Head of caudate nucleus (tissue), 42 donors: ENCODE results near the gene CYFIP2.

Experiments
- DNase-seq, 42 donors: peaks; one replicate each; pipeline versions ENCODE4 v3.0.0 to v3.0.0-alpha.2; 2020 to 2021; ENCODE audit warnings: mixed read lengths in 7 of 42
- intact Hi-C: fragments of 100-400 bp; cut with DNase I; formaldehyde crosslinking; loops from one replicate; pipeline ENCODE4 v1.15.0; 2022

The CYFIP2 gene

DNA sequence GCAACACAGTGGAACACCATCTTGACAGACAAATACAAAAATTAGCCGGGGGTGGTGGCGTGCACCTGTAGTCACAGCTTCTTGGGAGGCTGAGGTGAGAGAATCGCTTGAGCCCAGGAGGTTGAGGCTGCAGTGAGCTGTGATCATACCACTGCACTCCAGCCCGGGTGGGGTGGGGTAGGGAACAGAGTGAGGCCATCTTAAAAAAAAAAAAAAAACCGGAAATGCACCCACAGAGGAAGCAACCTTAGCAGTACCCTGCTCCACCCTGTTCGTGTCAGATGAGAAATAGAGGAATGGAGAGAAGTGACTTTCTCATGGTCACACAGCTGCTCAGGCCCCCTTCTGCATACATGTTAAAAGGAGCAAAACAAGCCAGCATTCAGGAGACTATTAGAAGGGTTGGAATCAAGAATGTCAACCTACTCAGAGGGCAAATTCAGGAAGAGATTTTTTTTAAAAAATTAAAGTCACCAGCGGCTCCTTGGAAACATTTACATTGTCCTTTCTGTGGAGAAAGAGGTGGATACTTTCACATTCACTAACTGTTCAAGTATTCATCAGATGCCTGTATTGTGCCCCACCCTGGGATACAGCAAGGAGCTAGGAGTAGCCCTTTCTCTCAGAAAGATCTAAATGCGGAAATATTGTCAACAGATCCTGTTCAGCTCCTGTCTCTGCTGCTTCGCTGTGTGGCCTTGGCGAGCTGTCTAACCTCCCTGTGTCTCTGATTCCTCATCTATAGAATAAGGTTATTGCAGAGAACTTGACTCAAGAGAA is 41.0 kb downstream of the CYFIP2 start:
- intact Hi-C loops: loop anchor here (5.0 kb wide), 1 partner anchor 40 kb away; the partner anchor contains the start of gene CYFIP2

GRCh38 chr5:157308836-157309465 is 43.0 kb downstream of the CYFIP2 start:
- peak in 4 of 42 donors; percentile 17 to 61 (median 39) for DNase-seq

More for the DNA sequence above, 41.0 kb downstream of the CYFIP2 start:
- DNase-seq: peak in 1 of 42 donors; percentile 31

DNA sequence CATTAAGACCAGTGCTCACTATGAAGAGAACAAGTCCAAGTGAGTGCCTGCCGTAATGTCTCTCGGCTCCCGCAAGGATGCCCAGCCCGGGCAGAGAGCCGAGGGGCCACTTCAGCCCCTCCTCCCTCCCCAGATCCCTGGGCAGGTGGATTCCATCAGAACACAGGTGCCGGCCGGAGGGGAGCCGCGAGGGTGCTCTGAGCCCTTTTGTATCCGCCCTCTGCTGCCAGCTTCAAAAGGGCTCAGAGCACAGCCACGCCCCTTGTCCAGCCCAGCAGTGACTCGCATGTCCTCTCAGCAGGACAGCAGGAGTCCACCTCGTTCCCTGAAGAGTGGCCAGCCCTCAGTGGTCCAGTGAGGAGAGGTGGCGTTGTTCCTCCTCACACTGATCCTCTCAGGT is 43.9 kb downstream of the CYFIP2 start:
- DNase-seq: no peak
- intact Hi-C loops: loop anchor here (5.0 kb wide), 2 partner anchors 42 to 57 kb away; partner anchors contain the start of gene CYFIP2

More at GRCh38 chr5:157308836-157309465, 43.0 kb downstream of the CYFIP2 start:
- intact Hi-C loops: loop anchor here (5.0 kb wide), 1 partner anchor 42 kb away; the partner anchor contains the start of gene CYFIP2

DNA sequence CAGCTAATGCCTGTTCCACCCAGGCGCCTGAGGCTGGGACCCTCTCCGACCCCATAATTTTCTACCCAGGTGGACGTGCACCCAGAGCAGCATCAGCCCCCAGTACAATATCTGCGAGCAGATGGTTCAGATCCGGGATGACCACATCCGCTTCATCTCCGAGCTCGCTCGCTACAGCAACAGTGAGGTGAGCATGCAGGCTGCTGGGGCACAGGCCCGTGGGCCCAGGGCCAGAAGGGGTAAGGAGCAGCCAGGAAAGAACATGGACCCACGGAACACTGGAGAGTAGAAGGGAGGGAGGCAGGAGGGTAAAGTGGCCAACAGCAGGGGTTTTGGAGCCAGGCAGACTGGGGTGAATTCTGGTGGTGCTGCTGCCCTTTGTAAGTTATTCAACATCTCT is 45.7 kb downstream of the CYFIP2 start:
- DNase-seq: no peak
- intact Hi-C loops: loop anchor here (5.0 kb wide), 1 partner anchor 59 kb away; no protein-coding TSS in a partner anchor

- DNase-seq: peak in 39 of 42 donors; percentile 21 to 80 (median 55)
These were observed 46.6 kb downstream of the CYFIP2 start for GRCh38 chr5:157312492-157312891.

DNA sequence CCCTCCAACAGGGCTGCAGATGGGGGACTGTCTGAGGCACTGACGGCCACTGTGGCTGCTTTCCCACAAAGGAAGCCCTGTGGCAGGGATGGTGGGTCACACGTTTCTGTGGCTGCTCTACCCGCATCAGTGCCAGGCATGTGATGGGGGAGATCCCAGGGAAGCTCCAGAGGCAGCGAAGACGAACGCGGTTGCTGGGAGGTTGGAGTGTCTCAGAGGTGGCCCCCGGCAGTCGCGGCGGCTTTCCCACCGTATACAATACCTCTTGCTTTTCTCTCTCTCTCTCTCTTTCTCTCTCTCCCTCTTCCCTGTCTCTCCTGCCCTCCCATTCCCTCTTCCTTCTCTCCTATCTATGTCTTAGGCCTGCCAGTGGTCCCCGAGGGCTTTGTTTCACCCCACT is 56.7 kb downstream of the CYFIP2 start:
- no peak for DNase-seq
- intact Hi-C loops: no loop called here

More at GRCh38 chr5:157312492-157312891, 46.6 kb downstream of the CYFIP2 start:
- intact Hi-C loops: loop anchor here (5.0 kb wide), 1 partner anchor 60 kb away; no protein-coding TSS in a partner anchor

DNA sequence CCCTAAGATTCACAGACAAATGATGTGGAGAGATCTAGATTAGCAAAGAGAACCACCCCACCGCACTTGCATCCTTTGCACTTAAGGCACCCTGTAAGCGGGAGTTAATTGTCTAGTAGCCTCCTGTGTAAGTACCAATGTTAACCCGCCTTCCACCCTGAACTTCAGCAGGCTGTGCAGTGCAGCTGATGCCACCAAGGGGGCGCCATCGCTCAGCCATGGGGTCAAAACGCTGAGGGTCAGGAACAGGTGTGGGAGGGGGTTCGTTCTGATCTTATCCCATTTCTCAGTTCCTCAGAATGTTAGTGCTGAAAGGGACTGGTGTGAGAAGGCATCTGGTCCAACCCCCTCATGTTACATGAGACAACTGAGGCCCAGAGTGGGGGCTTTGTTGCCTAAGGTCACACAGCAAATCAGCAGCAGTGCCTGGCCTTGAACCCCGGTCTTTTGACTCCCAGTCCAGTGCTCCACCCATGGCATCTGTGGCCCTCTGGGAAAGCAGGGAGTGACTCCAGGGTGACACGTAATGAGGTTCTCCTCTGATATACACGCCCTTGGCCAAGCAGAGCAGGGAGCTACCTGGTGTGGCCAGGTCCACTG is 57.3 kb downstream of the CYFIP2 start:
- intact Hi-C loops: no loop called here
- DNase-seq: no peak

DNA sequence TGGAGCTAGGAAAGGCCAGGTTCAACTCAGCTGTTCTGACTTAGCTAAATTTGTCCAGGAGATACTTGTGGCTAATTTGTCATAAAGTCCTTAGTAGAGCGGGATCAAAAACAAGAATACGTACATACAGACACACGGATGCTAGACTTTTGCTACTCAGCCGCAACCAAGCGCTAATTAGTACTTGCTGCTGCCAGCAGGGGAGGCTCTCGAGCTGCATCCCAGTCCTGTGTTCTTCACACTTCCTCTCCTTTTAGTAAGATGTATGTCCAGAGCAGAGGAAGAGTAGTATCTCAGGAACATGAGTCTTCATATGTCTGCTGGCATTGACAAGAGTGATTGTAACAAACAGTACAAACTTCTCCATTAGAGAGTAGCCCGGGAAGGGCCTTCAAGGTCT is 58.3 kb downstream of the CYFIP2 start:
- no peak for DNase-seq
- intact Hi-C loops: no loop called here

GRCh38 chr5:157326440-157327005 is 60.6 kb downstream of the CYFIP2 start:
- DNase-seq: no peak
- intact Hi-C loops: no loop called here

GRCh38 chr5:157327771-157328170 is 61.8 kb downstream of the CYFIP2 start:
- DNase-seq: no peak

DNA sequence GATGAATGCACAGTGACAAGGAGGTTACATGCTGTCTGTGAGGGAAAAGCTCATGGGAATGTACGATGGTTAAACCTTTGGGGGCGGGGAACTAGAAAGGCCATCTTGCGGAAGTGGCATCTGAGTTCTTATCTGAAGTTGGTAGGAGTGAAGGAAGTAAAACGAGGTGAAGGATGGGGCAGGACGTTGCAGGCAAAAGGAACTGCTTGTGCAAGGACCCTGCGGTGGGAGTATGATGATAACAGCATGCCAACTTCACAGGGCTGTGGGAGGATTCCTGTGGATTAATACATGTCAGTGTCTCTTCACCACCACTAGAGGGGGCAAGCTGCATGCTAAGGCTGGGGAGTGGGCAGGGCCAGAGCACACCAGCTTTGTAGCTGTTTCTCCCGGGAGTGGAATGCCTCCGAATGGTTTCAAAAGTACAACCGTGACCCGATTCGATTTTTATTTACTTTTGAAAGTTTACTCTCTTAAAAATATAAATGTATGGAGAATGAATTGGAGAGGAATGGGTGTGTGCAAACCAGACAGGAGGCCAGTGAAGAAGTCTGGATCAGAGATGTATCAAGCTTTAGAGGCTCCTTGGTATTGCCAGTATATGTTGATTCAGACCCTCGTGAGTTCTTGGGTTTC is 62.5 kb downstream of the CYFIP2 start:
- intact Hi-C loops: no loop called here
- peak; percentile 33 to 88 (median 72) for DNase-seq

More at GRCh38 chr5:157327771-157328170, 61.8 kb downstream of the CYFIP2 start:
- intact Hi-C loops: no loop called here

DNA sequence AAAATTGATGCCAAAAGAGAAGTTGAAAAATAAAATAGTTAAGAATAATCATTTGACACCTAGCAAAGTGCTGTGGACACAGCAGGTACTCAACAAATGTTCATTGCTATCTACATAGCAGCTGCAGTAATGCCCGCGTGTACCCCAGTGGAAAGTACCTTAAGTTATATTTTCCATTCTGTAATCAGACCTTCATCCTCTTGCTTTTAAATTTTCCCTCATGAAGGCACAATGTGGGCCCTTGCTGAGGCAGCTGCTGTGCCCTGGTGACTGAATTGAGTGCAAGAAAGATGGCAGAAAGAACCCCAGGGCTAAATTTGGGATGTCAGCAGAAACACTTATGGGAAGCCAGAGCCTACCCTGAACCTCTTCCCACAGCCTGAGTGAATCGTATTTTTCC is 65.9 kb downstream of the CYFIP2 start:
- no peak for DNase-seq
- intact Hi-C loops: no loop called here

DNA sequence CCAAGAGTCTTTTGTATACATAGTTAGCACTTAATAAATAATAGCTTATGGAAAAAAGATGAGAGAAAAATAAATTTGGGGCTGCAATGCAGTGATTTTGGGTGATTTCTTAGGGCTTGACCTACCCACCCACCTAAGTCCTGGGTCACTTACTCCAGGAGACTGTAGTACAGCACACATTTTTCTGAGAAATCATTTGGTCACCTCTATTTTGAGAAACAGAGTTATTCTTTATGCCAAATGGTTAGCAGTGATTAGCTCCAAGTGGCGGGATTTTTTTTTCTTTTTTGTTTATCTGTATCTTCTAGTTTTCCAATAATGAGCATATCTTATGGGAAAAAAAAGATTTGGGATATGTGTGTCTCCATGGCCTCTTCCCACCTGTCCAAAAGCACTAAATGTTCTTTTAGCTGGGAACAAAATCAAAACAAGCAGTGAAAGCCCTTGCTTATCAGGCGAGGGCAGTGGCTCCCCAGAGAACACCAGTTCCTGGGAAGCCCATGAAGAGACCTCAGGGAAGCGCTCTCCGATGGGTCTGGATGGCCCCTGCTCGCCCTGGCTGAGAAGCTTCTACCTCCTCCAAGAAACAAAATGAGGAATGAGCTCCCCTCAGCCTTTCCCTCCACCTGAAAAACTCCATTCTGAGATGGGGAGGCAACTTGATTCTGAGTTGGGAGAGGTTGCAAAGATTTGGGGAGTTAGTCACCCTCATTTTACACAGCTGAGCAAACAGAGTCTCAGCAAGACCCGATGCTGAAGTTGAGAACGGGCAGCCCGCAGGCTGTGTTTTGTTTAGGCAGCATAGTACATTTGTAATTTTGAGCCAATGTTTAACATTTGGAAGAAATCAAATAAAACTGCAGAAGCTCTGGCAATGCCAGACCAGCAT is 69.9 kb downstream of the CYFIP2 start:
- no peak for DNase-seq
- intact Hi-C loops: no loop called here

DNA sequence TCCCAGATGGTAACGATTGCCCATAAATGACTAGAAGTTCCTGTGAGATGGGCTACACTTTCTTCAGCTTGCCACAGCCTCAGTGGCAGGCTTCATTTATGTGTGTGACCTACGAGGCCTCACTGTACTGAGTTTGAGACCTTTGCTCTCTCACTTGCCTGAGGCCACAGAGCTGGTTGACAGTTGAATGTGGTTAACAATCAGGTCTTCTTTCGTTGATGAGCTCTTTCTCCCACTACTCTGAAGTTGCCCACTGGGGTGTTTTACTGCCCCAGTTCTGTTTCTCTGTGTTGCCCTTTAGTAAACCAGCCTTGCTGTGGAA is 70.5 kb downstream of the CYFIP2 start:
- intact Hi-C loops: no loop called here

DNA sequence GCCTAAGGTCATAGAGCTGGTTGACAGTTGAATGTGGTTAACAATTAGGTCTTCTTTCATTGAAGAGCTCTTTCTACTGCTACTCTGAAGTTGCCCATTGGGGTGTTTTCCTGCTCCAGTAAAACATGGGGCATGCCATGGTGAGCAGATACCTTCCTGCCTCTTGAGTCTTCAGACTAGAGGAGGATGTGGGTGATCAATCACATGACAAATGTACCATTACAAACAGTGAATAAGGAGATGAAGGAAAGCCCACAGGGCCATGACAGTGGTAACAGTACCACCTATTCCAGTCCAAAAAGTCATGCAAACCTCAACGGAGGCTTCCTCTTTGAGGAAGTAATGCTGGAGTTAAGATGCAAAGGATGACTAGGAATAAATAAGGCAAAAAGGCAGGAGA is 73.5 kb downstream of the CYFIP2 start:
- no peak for DNase-seq
- intact Hi-C loops: no loop called here

More for the DNA sequence above, 70.5 kb downstream of the CYFIP2 start:
- no peak for DNase-seq

DNA sequence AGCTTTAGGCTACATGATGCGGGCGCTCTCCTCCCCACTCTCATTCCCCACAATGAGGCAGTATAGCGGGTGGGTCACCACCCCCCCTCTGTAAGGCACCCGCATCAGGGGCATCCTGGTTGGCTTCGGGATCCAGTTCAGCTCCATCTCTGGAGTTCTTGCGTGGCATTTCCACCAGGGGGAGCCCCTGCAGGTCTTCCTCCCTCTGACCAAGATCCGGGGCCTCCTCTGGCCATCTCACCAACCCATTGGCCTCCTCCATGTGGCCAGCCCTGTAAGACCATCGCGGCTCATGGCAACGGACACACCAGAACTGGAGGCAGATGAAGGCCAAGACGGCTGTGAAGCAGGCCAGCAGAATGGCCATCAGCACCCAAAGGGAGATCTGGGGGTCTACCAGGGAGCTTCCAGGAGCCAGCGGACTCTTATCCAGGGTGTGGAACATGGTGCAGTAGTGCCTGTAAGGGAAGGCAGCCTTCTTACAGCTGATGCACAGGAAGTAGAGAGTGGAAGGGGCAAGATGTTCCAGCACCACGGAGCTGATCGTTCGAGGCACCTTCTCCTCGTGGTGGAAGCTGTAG is 77.0 kb downstream of the CYFIP2 start:
- DNase-seq: peak in 20 of 42 donors; percentile 16 to 67 (median 36)
- intact Hi-C loops: loop anchor here (10.0 kb wide), 1 partner anchor 132 kb away; no protein-coding TSS in a partner anchor
